HG03280 (cell line): ENCODE data around the gene NDUFS6.
"Not testable (repeated sequence)": the region's sequence is repeated elsewhere in the genome, so short reads cannot be mapped to it uniquely, and the experiment has no call there.

ENCODE experiments used
- ATAC-seq: cut with Tn5 transposase; IDR thresholded peaks from one replicate; pipeline ENCODE4 v1.9.1; 2021; ENCODE audit warnings: mild to moderate bottlenecking, moderate library complexity; ENCODE audit not compliant: unreplicated experiment

Gene NDUFS6

DNA sequence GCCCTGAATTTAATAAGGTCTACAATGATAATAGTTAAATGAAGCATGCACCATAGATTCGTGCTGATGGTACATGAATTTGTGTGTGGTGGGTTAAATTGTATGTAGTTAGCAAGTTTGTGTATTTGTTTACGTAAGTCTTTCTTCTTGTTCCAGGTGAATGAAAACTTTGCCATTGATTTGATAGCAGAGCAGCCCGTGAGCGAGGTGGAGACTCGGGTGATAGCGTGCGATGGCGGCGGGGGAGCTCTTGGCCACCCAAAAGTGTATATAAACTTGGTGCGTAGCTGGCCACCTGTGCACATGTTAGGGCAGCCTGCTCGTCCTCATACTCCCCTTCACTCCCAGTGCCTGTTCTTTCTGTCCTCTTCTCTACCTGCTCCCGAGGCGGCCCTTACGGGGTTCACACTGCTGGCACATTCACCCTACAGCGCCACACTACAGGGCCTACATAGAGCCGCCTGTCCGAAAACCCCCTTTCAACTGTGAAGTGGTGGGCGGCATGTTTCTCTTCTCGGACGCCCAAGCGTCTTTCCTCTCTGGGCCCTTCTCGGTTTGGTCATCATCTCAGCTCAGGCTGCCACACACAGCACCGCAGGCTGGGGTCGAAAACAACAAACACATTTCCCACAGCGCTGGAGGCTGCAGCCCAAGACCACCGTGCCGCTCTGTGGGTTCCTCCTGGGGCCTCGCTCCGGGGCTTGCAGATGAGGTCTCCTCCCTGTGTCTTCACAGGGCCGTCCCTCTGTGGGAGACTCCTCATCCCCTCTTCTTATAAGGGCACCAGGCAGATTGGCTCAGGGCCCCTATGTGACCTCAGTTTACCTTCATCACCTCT, 13.2 kb downstream of the NDUFS6 start:
- ATAC-seq = no peak

- no peak for ATAC-seq
Observed at GRCh38 chr5:1815071-1815786, 14.0 kb downstream of the NDUFS6 start.

DNA sequence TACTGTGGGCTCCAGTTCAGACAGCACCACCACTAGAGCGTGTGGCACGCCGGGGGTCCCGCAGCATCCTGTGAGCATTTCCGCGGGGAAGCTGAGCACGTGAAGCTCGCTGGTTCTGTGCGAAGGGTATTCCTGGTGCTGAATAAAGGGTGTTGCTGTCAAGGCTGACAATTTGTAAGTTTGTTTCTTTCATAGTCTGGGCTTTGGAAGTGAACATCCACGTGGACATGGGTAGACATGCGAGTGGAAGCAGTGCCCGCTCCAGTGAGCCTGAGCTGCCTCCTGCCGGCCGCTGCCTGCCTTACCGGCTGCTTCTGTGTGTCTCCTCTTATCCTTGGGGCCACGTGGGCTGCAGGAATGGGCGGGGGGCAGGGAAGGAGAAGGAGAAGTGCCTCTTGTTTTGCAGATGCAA, 14.7 kb downstream of the NDUFS6 start:
- no peak for ATAC-seq

- not testable (repeated sequence) for ATAC-seq
Observed at GRCh38 chr5:1816495-1817089, 15.4 kb downstream of the NDUFS6 start.

DNA sequence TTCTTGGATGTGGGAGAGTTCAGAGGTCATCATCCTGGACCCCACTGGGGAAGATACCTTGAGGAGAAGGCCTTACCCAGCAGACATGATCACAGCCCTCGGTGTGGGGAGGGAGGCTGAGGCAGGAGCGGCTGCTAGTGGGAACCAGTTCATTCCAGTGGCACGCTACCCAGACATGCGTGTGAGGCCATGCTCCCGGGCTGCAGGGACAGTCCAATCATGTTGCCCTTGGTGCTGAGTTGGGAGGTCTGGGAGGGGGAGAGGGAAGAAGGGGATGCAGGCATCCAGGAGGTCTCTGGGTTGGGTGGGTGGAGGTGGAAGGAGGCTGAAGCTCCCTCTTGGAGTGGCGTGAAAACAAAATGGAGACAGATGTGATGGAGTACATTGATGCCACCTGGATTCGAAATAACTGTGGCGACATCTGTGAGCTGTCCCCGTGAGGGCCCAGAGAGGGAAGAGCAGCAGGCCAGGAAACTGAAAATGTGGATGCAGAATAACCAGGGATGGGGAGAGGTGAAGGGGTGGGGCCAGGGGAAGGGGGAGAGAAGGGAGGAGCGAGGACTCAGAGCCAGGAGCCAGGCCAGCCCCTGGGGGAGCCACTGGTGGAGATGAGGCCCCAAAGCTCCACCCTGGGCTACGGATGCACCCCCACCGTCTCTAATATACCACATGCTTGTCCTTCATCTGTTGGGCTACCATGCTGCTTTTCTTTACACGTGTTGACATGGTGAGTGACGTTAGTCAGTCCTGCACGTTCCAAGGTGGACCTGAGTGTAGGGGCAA, 16.2 kb downstream of the NDUFS6 start:
- no peak for ATAC-seq

DNA sequence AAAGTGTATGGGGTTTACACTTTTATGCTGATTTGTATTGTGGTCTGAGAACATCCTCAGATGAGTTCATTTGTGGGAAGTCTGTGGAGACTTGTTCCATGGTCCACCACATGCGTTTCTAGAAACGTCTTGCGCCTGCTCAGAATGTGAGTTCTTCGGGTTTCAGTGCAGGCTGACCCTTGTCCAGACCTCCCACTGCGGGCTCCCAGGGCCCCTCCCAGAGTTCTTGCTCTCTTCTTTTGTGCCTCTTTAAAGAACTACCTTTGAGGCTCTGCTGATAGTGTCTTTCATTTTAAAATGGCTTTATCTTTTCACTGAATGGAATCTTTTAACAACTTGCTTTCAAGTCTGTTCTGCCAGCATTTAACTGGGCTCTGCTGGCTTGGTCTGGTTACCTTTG, 17.6 kb downstream of the NDUFS6 start:
- ATAC-seq = no peak

DNA sequence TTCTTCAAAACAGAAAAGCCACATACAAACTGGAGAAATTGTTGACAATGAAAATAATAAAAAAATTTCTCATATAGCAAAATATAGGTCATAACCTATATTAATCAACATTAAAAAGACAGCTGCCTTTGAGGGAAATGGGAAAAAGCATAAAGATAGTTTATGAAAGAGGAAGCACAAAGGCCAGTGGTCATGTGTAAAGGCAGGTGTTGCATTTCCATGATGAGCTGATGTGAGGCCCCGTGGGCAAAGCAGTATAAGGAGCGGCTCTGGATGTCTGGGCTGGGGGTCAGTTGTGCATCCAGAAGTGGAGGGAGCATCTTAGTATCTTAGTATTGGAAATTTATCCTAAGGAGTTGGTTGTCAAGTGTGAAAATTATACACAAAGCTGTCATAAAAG, 18.3 kb downstream of the NDUFS6 start:
- ATAC-seq = no peak

DNA sequence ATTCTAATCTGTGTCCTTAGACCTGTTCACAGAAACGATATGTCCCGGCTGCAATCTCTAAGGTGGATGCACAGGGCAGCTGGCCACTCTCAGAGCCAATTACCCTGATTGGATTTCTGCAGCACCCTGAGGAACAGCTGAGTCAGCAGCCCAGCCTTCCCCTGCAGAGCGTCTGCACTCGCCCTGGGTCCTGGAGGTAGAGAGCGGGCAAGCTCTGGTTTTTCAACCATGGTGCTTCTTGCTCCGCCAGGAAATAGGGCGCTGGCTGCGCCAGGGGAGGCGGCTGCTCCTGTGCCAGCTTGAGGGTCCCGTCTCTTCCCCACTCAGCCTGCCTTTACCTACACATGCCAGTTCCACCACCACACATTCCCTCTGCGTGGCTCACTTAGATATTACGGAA, 19.2 kb downstream of the NDUFS6 start:
- ATAC-seq = no peak

- no peak for ATAC-seq
Observed at GRCh38 chr5:1820926-1821325, 19.7 kb downstream of the NDUFS6 start.

DNA sequence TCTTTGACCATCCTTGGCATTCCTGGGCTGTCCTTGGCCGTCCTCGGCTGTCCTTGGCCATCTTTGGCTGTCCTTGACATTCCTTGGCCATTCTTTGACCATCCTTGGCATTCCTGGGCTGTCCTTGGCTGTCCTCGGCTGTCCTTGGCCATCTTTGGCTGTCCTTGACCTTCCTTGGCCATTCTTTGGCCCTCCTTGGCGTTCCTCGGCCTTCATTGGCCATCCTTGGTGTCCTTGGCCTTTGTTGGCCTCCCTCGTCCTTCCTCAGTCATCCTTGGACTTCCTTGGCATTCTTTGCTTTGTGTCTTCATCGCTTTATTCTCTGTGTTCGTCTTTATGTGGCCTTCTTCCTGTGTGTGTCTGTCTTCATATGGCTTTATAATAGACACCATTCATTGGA, 20.7 kb downstream of the NDUFS6 start:
- ATAC-seq = no peak

GRCh38 chr5:1823381-1824034, 22.3 kb downstream of the NDUFS6 start:
- ATAC-seq = no peak

- no peak for ATAC-seq
Observed at GRCh38 chr5:1824109-1824821, 23.1 kb downstream of the NDUFS6 start.

DNA sequence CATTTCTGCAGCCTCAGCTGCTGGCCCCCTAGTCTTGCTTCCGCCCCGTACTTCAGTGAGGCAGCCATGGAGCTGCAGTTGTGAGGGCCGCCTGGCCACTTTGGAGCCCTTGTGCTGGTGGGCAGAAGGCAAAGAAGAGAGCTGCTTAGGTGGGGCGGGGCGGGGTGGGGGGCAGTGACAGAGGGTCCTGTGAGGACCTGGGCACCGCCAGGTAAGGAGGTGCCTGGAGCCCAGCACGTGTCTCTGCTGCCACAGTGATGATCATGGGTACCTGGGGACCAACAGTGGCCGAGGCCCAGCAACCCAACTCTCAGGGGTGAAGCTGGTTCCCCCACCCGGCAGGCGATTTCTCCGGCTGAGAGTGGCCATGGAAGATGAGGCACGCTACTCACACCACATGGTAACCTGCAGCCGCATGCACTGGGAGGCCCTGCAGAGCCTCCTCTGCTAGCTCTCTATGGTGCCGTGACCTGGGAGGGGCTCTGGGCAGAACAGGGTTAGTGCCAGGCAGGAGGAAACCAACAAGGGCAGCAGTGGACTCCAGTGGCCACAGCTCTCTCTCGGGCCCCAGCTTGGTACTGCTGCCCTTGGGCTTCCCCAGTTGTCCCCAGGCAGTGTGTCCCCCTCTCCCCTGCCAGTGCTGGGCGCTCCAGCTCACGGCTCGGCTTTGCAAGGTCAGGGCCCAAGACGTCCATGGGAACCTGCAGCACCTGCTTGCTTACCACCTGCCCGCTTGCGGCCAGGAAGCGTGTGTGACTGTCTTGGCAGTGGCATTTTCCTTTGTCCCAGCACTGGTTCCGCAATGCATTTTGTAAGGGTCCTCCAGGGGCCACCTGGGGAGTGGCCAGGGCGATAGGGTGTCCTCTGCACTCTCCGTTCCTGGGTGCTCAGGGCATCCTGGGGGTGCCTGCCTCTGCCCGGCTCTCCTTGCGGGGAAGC, 24.0 kb downstream of the NDUFS6 start:
- ATAC-seq = no peak

GRCh38 chr5:1826235-1826980, 25.2 kb downstream of the NDUFS6 start:
- ATAC-seq = no peak

- no peak for ATAC-seq
Observed at GRCh38 chr5:1827025-1827885, 26.0 kb downstream of the NDUFS6 start.

- peak; percentile 66 for ATAC-seq
Observed at GRCh38 chr5:1827886-1828397, 26.7 kb downstream of the NDUFS6 start.
